HFF-Myc (cell line): ENCODE measurements around the gene LHFPL2.

Experiments used
- DNase-seq: peaks from one replicate; pipeline ENCODE4 v3.0.0-alpha.2; 2011; ENCODE audit warnings: low read depth; ENCODE audit errors: extremely low read depth
- H3K4me3 ChIP-seq: replicated peaks from 2 replicates; pipeline ENCODE4 v1.5.1; 2011; ENCODE audit warnings: low read depth, mild to moderate bottlenecking, control low read depth, low read length
- TF ChIP-seq, protein P1 (sequence below): IDR thresholded peaks from 2 replicates; pipeline ENCODE4 v1.5.1; 2012; ENCODE audit warnings: mild to moderate bottlenecking, low read depth, low read length, control low read depth; ENCODE audit errors: missing control alignments

The LHFPL2 gene

DNA sequence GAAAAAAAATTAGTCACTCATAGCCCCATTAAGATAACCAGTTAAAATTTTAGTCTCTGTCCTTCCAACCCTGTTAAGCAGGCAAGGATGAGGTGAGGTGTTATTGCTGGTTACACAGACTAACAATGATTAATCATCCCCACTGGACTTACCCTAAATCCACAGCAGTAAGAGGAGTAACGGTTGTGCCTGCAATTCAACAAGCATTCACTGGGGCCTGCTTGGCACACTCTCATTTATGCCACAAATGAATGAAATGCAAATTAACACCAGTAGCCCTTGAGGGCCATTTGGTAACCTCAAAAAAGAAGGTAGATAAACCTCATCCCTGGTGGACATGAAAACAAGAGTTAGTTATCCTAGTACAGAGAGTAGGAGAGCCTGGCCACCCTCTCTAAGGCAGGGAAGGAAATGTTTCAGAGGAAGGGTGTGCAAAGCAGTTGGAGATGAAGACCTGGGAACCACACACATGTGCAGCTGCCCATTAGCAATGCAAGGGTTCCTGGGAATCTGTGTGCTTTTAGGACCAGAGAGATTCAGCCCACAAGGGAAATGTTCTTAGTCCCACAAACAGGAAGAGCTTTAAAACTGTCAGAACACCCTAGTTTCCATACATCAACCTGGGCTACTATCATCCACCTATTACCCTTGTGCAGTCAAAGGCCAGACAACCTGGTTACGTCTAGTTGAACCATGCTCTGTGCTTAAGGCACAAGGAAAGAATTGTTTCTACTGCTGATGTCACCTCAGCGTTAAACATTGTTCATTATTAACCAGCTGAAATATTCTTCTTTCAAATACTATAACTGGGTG, 7.7 kb downstream of the LHFPL2 start:
- no peak overlapping the region for H3K4me3 ChIP-seq
- TF ChIP-seq, protein P1, sequence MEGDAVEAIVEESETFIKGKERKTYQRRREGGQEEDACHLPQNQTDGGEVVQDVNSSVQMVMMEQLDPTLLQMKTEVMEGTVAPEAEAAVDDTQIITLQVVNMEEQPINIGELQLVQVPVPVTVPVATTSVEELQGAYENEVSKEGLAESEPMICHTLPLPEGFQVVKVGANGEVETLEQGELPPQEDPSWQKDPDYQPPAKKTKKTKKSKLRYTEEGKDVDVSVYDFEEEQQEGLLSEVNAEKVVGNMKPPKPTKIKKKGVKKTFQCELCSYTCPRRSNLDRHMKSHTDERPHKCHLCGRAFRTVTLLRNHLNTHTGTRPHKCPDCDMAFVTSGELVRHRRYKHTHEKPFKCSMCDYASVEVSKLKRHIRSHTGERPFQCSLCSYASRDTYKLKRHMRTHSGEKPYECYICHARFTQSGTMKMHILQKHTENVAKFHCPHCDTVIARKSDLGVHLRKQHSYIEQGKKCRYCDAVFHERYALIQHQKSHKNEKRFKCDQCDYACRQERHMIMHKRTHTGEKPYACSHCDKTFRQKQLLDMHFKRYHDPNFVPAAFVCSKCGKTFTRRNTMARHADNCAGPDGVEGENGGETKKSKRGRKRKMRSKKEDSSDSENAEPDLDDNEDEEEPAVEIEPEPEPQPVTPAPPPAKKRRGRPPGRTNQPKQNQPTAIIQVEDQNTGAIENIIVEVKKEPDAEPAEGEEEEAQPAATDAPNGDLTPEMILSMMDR = no peak
- no peak for DNase-seq

DNA sequence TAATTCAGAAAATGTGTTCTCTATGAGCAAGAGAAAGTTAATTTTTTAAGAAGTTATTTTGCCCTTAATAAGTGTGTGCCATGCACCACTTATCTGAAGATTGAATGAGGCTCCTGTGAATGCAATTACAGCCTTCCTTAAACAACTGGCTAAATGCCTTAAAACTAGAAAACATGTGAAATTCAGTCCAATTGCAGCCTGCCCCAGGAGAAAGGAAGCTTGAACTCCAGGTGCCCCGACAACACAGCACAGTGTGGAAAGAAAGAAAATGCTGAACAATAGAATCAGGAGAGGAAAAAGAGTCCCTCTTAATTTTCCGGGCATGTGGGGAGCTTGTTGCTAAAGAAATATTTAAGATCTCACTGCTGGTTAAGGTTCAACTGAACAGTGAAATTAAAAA, 8.8 kb downstream of the LHFPL2 start:
- TF ChIP-seq, protein P1 = no peak
- no peak for DNase-seq
- H3K4me3 ChIP-seq = no peak overlapping the region

DNA sequence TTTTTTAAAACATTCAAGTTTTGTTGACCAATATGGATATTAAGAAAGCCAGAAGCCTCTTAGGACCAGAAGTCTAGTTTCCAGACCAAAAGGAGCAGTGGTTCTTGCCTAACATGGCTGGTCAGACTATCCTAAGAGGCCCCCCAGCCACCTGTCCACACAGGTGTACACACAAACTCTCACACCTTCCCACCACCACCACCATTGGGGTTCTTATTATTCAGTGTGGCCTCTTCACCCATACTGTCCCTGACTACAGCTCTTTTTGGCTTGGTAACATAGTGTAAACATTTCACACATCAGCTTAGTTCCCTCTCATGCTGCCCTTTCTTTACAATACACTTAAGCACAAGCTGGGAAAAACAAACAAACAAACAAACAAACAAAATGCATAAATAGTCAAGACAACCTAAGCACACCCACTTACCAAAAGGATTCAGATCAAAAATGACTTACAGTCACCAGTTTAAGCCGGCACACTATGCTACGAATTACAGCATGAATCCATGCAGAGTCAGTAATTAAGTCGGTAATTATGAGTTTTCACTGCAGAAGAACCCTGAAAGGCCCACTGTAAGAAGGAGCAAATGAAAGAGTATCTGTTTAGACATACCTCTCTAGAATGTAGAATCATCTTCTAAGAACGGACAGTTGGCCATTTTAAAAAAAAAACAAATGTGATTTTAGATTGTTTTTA, 9.5 kb downstream of the LHFPL2 start:
- no peak for DNase-seq
- H3K4me3 ChIP-seq = no peak overlapping the region
- TF ChIP-seq, protein P1 = no peak

DNA sequence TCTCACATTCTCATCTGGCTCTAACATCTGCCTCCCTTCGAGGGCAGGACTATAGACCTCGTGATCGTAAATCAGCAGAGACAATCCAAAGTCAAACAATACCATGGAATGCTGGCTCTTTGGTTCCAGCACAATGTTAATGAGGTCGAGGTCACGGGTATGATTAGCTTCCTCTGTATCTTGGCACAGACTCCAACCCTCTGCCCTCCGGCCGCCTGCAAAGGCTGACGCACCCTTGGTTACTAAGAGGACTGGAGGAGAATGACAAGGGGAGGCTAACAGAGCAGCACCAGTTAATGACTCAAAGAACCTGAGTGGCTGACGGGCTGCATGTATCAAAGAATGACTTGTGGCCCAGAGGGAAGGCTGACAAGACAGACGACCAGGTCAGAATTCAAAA, 10.1 kb downstream of the LHFPL2 start:
- peak; percentile 89 for DNase-seq
- TF ChIP-seq, protein P1 = no peak
- no peak overlapping the region for H3K4me3 ChIP-seq

DNA sequence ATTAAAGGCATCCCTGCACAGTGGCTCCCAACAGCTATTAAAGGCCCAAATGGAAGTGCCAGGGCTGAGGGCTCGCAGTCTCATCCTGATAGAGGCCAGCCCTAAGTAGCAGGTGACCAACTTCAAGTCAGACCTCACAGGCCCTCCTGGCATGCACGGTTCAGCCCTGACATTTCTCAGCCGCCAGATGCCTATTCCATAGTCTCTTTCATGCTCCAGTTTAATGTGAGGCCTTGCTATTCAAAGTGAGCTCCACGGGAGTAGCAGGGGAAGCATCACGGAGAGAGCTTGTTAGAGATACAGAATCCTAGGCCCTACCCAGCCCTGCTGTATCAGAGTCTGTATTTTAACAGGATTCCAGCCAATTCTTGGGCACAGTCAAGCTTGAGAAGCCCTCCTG, 11.1 kb downstream of the LHFPL2 start:
- TF ChIP-seq, protein P1 = no peak
- no peak overlapping the region for H3K4me3 ChIP-seq
- DNase-seq = no peak

DNA sequence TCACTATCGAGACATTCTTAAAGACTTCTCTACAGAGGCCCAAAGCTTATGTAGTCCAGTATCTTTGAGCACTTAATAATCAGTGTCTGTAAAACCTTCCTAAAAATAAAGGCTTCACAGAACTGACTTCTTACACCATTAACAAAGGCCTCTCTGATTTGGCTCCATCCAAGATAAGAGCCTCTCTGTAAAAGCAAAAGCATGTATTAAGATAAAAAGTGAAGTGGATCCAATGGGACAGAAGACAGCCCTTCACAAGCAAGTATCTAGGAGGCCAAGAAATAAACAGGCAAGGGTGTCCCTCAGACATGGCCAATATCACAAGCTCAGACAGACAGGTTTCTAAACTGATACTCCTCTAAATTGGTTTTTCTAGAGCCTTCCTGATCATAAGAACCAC, 11.9 kb downstream of the LHFPL2 start:
- no peak for DNase-seq
- H3K4me3 ChIP-seq = no peak overlapping the region
- TF ChIP-seq, protein P1 = no peak
